Measurements from ENCODE around the gene EXOG.

The EXOG gene

DNA sequence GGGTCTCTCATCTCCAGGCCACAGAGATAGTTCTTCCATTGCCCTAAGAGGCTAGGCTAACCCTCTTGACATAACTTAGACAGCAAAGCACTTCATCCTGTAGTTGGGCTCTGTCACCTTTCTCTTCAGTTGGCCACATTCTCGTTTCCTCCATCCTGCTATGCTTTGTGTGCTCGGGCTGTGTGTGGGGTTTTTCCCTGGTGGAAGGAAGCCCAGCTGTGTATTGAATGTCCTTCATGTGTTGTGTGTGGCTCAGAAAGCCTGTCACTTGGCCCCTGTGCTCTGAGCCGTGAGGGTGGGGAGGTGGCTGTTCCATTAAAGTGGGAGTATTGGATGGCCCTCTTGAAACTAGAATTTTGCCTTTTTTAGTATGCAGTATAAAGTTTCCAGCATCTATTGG lies 8.8 kb upstream of the EXOG start:
- H3K4me3 ChIP-seq (ENCODE audit: low read length) = no peak overlapping the region
- TF ChIP-seq EZH2 (optimal IDR thresholded peaks at IDR 0.05; ENCODE audit: low read depth, low read length) = no peak
- H3K9ac ChIP-seq (ENCODE audit: low read length) = no peak overlapping the region
- no peaks in the 10 kb centered on the region for H3K36me3 ChIP-seq (replicated peaks; ENCODE audit: insufficient read depth, low read length)
- H3K79me2 ChIP-seq (ENCODE audit: low read length) = no peaks in the 10 kb centered on the region
- H3K9me3 ChIP-seq (replicated peaks; ENCODE audit: insufficient read depth, low read length) = no peaks in the 10 kb centered on the region
- H3K27me3 ChIP-seq (replicated peaks; ENCODE audit: insufficient read depth, low read length) = no peaks in the 10 kb centered on the region
- 0 out of 2 replicates have a peak, but pooled peaks cover 5% of the 10 kb centered on the region for H3F3A ChIP-seq (ENCODE audit: insufficient read depth, low read length)
- H3K9me2 ChIP-seq (replicated peaks; ENCODE audit: insufficient read depth, low read length) = no peaks in the 10 kb centered on the region
- no peak overlapping the region for H2AFZ ChIP-seq (ENCODE audit: low read length)
- no peak overlapping the region for H3K4me2 ChIP-seq (ENCODE audit: low read depth, low read length)
- H3K4me1 ChIP-seq (ENCODE audit: low read length) = peaks cover 6% of the 10 kb centered on the region; the same call in 1 of the 2 replicates
- peak; percentile 41 for DNase-seq
- H3K27ac ChIP-seq (ENCODE audit: low read length) = no peak overlapping the region
- no peaks in the 10 kb centered on the region for H4K20me1 ChIP-seq (ENCODE audit: insufficient read depth, low read length)

DNA sequence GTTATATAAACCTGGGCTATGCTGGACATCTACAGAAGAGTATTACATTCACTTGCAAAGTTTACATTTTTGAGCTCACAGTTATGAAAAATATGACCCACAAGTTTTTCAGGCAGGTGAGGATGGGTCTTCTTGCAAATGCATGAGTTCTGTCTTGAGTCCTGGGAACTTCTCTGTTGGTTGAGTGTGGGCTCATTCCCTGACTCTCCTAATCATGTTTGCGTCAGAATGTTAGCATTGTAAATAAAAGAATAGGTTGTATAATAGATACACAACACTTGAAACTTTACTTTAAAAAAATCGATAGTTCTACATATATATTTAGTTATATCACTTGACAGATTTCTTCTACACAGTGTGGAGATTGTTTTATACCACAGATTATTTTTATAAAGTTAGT lies 7.2 kb upstream of the EXOG start:
- no peaks in the 10 kb centered on the region for H3K36me3 ChIP-seq (replicated peaks; ENCODE audit: insufficient read depth, low read length)
- no peak overlapping the region for H2AFZ ChIP-seq (ENCODE audit: low read length)
- no peaks in the 10 kb centered on the region for H3K79me2 ChIP-seq (ENCODE audit: low read length)
- TF ChIP-seq EZH2phosphoT487 (IDR thresholded peaks at IDR 0.05; ENCODE audit: low read length) = no peak
- TF ChIP-seq EZH2 (optimal IDR thresholded peaks at IDR 0.05; ENCODE audit: low read depth, low read length) = no peak
- no peak for TF ChIP-seq CTCF (IDR thresholded peaks at IDR 0.05; ENCODE audit: low read length)
- H4K20me1 ChIP-seq (ENCODE audit: insufficient read depth, low read length) = no peaks in the 10 kb centered on the region
- no peak overlapping the region for H3K4me2 ChIP-seq (ENCODE audit: low read depth, low read length)
- no peak overlapping the region for H3K9ac ChIP-seq (ENCODE audit: low read length)
- no peaks in the 10 kb centered on the region for H3K9me2 ChIP-seq (replicated peaks; ENCODE audit: insufficient read depth, low read length)
- H3K4me1 ChIP-seq (ENCODE audit: low read length) = peaks cover 6% of the 10 kb centered on the region; the same call in 1 of the 2 replicates
- H3F3A ChIP-seq (ENCODE audit: insufficient read depth, low read length) = 0 out of 2 replicates have a peak, but pooled peaks cover 5% of the 10 kb centered on the region
- H3K27me3 ChIP-seq (replicated peaks; ENCODE audit: insufficient read depth, low read length) = no peaks in the 10 kb centered on the region
- H3K9me3 ChIP-seq (replicated peaks; ENCODE audit: insufficient read depth, low read length) = no peaks in the 10 kb centered on the region
- no peak overlapping the region for H3K27ac ChIP-seq (ENCODE audit: low read length)
- DNase-seq = no peak
- H3K4me3 ChIP-seq (ENCODE audit: low read length) = no peak overlapping the region

DNA sequence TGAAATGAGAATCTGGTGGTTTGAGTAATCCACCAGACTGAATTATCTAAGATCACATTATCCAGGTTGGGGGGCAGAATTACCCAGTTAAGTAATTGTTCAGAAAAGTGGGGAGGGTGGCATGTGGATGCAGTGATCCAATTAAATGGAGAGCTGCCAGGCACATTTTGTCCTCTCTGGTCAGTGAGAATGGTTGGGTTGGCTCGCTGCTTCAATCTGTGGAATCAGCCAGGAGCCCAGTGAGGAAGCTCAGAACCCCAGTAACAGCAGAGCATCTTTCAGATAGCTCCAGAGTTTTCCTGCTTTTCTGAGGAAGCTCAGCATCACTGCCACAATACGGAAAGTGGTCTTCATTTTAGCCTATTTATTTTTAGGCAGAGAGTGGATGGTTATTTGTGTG lies 6.4 kb upstream of the EXOG start:
- Histone ChIP-seq H3K36me3 (replicated peaks; ENCODE audit: insufficient read depth, low read length) (no peaks in the 10 kb centered on the region), H2AFZ (ENCODE audit: low read length) (no peak overlapping the region), H3K27ac (ENCODE audit: low read length) (no peak overlapping the region), H3K9ac (ENCODE audit: low read length) (no peak overlapping the region), H4K20me1 (ENCODE audit: insufficient read depth, low read length) (no peaks in the 10 kb centered on the region), H3K27me3 (replicated peaks; ENCODE audit: insufficient read depth, low read length) (no peaks in the 10 kb centered on the region), H3K79me2 (ENCODE audit: low read length) (no peaks in the 10 kb centered on the region), H3K9me3 (replicated peaks; ENCODE audit: insufficient read depth, low read length) (no peaks in the 10 kb centered on the region), H3K4me2 (ENCODE audit: low read depth, low read length) (no peak overlapping the region), H3K4me3 (ENCODE audit: low read length) (no peak overlapping the region), H3F3A (ENCODE audit: insufficient read depth, low read length) (0 out of 2 replicates have a peak, but pooled peaks cover 5% of the 10 kb centered on the region), H3K9me2 (replicated peaks; ENCODE audit: insufficient read depth, low read length) (no peaks in the 10 kb centered on the region), H3K4me1 (ENCODE audit: low read length) (peaks cover 6% of the 10 kb centered on the region; the same call in 1 of the 2 replicates)
- DNase-seq = no peak
- TF ChIP-seq CTCF (IDR thresholded peaks at IDR 0.05; ENCODE audit: low read length) = no peak
- no peak for TF ChIP-seq EZH2 (optimal IDR thresholded peaks at IDR 0.05; ENCODE audit: low read depth, low read length)
- TF ChIP-seq EZH2phosphoT487 (IDR thresholded peaks at IDR 0.05; ENCODE audit: low read length) = no peak

- no peaks in the 10 kb centered on the region for H3K9me2 ChIP-seq (replicated peaks; ENCODE audit: insufficient read depth, low read length)
- no peaks in the 10 kb centered on the region for H3K27me3 ChIP-seq (replicated peaks; ENCODE audit: insufficient read depth, low read length)
- H3K4me3 ChIP-seq (ENCODE audit: low read length) = no peak overlapping the region
- no peak overlapping the region for H3K4me2 ChIP-seq (ENCODE audit: low read depth, low read length)
- no peak overlapping the region for H3K27ac ChIP-seq (ENCODE audit: low read length)
- H3K9me3 ChIP-seq (replicated peaks; ENCODE audit: insufficient read depth, low read length) = no peaks in the 10 kb centered on the region
- H3K36me3 ChIP-seq (replicated peaks; ENCODE audit: insufficient read depth, low read length) = no peaks in the 10 kb centered on the region
- H3K4me1 ChIP-seq (ENCODE audit: low read length) = peaks cover 6% of the 10 kb centered on the region; the same call in 1 of the 2 replicates
- no peak overlapping the region for H3K9ac ChIP-seq (ENCODE audit: low read length)
- no peak for TF ChIP-seq EZH2phosphoT487 (IDR thresholded peaks at IDR 0.05; ENCODE audit: low read length)
- TF ChIP-seq CTCF (IDR thresholded peaks at IDR 0.05; ENCODE audit: low read length) = no peak
- TF ChIP-seq EZH2 (optimal IDR thresholded peaks at IDR 0.05; ENCODE audit: low read depth, low read length) = no peak
- H3F3A ChIP-seq (ENCODE audit: insufficient read depth, low read length) = 0 out of 2 replicates have a peak, but pooled peaks cover 5% of the 10 kb centered on the region
- no peak for DNase-seq
- no peaks in the 10 kb centered on the region for H3K79me2 ChIP-seq (ENCODE audit: low read length)
- no peaks in the 10 kb centered on the region for H4K20me1 ChIP-seq (ENCODE audit: insufficient read depth, low read length)
- no peak overlapping the region for H2AFZ ChIP-seq (ENCODE audit: low read length)
Measured at GRCh38 chr3:38490281-38491030, 5.7 kb upstream of the EXOG start.

All from MM.1S (cell line).